ENCODE data around the gene JRKL.

The JRKL gene

GRCh38 chr11:96413408-96413807 is 23.6 kb downstream of the JRKL start:
- no peak for TF ChIP-seq YY1 (IDR thresholded peaks at IDR 0.05; ENCODE audit: low read depth)
- TF ChIP-seq EP300 (IDR thresholded peaks at IDR 0.05; ENCODE audit: borderline replicate concordance): no peak
- no peak for TF ChIP-seq CEBPB (IDR thresholded peaks at IDR 0.05)
- TF ChIP-seq, protein P1, sequence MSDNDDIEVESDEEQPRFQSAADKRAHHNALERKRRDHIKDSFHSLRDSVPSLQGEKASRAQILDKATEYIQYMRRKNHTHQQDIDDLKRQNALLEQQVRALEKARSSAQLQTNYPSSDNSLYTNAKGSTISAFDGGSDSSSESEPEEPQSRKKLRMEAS (IDR thresholded peaks at IDR 0.05): no peak
- TF ChIP-seq RAD21 (IDR thresholded peaks at IDR 0.05; ENCODE audit: low read depth): no peak
- TF ChIP-seq ZBTB7A (IDR thresholded peaks at IDR 0.05; ENCODE audit: low read depth): no peak
- TF ChIP-seq TEAD4 (IDR thresholded peaks at IDR 0.05): no peak
- no peak for TF ChIP-seq REST (IDR thresholded peaks at IDR 0.05; ENCODE audit: low read depth)

DNA sequence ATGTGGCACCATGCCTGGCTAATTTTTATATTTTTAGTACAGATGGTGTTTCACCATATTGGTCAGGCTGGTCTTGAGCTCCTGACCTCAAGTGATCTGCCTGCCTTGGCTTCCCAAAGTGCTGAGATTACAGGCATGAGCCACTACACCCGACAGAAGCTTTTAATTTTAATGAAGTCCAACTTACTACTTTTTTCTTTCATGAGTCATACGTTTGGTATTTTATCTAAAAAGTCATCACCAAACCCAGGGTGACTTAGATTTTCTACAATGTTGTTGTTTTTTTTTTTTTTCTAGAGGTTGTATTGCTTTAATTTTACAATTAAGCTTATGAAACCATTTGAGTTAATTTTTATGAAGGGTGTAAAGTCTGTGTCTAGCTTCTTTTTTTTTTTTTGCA is 34.9 kb downstream of the JRKL start:
- TF ChIP-seq, protein P1 (IDR thresholded peaks at IDR 0.05): no peak
- TF ChIP-seq EGR1 (IDR thresholded peaks at IDR 0.05) (no peak), TEAD4 (IDR thresholded peaks at IDR 0.05) (peak; percentile 15; the same call in 1 of the 2 replicates), CEBPB (IDR thresholded peaks at IDR 0.05) (no peak), ZBTB7A (IDR thresholded peaks at IDR 0.05; ENCODE audit: low read depth) (no peak), NFIC (IDR thresholded peaks at IDR 0.05) (no peak)
- TF ChIP-seq, protein P2, sequence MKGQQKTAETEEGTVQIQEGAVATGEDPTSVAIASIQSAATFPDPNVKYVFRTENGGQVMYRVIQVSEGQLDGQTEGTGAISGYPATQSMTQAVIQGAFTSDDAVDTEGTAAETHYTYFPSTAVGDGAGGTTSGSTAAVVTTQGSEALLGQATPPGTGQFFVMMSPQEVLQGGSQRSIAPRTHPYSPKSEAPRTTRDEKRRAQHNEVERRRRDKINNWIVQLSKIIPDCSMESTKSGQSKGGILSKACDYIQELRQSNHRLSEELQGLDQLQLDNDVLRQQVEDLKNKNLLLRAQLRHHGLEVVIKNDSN (IDR thresholded peaks at IDR 0.05): no peak

DNA sequence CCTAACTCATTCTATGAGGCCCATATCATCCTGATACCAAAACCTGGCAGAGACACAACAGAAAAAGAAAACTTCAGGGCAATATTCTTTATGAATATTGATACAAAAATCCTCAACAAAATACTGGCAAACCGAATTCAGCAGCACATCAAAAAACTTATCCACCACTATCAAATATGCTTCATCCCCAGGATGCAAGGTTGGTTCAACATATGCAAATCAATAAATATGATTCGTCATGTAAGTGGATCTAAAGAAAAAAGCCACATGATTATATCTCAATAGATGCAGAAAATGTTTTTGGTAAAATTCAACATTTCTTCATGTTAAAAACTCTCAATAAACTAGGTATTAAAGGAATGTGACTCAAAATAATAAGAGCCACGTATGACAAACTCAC is 40.9 kb downstream of the JRKL start:
- TF ChIP-seq NFIC (IDR thresholded peaks at IDR 0.05): no peak
- TF ChIP-seq, protein P2 (IDR thresholded peaks at IDR 0.05): no peak
- no peak for TF ChIP-seq CREB1 (IDR thresholded peaks at IDR 0.05; ENCODE audit: low read depth)
- no peak for TF ChIP-seq TCF12 (IDR thresholded peaks at IDR 0.05; ENCODE audit: low read depth)
- TF ChIP-seq EP300 (IDR thresholded peaks at IDR 0.05; ENCODE audit: borderline replicate concordance): no peak
- no peak for TF ChIP-seq YY1 (IDR thresholded peaks at IDR 0.05; ENCODE audit: low read depth)
- no peak for TF ChIP-seq RAD21 (IDR thresholded peaks at IDR 0.05; ENCODE audit: low read depth)
- no peak for TF ChIP-seq FOXM1 (IDR thresholded peaks at IDR 0.05; ENCODE audit: borderline replicate concordance, low read depth)
- TF ChIP-seq, protein P1 (IDR thresholded peaks at IDR 0.05): no peak
- TF ChIP-seq TAF1 (IDR thresholded peaks at IDR 0.05; ENCODE audit: low read depth): no peak
- no peak for TF ChIP-seq EGR1 (IDR thresholded peaks at IDR 0.05)
- TF ChIP-seq REST (IDR thresholded peaks at IDR 0.05; ENCODE audit: low read depth): no peak
- TF ChIP-seq TEAD4 (IDR thresholded peaks at IDR 0.05): no peak
- TF ChIP-seq CEBPB (IDR thresholded peaks at IDR 0.05): no peak
- TF ChIP-seq ZBTB7A (IDR thresholded peaks at IDR 0.05; ENCODE audit: low read depth): no peak
